ENCODE results near the gene INPP4A.
"Not testable (repeated sequence)": the region's sequence is repeated elsewhere in the genome, so short reads cannot be mapped to it uniquely, and the experiment has no call there.

INPP4A gene

DNA sequence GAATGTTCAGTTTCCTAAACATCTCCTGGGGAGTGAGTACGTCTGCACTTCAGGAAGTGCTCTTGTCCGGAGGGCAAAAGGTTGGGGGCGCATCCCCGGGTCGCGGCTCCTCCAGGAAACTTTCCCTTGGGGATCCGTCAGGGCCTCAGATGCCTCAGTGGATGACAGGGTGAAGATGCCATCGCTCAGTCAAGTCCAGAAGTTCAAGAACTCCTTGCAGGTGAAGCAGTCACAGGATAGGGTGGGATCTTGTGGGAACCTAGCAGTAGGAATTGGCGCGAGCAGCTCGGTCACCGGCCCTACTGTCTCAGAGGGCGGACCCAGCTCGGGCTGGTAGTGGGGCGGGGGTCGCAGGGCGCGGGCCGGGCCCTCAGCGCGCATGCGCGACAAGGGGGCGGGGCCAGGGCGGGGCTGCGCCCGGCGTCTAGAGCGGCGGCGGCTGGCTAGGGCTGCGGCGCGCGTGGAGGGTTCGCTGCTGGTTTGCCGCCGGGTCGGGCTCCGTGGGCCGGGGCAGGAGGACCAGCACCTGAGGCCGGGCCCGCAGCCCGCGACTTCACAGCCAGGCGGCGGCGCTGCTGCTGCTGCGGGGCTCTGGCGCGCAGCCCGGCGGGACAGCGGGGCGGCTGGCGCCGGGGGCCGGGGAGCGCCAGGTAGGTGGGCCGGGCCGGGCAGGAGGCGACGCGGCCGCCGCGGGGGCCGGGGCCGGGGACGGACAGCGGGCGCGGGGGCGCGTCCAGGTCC is at the start of gene INPP4A:
TSS of gene INPP4A (plus strand) at position 423 of the 741 bp plus-strand sequence. CDS start 75,191 bp downstream, outside the sequence.
- peak; percentile 65 for DNase-seq

DNA sequence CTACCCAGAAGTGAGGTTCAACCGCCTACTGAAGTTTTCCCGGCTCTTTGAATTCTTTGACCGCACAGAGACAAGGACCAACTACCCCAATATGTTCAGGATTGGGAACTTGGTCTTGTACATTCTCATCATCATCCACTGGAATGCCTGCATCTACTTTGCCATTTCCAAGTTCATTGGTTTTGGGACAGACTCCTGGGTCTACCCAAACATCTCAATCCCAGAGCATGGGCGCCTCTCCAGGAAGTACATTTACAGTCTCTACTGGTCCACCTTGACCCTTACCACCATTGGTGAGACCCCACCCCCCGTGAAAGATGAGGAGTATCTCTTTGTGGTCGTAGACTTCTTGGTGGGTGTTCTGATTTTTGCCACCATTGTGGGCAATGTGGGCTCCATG is 48.7 kb upstream of the INPP4A start:
- DNase-seq = no peak

DNA sequence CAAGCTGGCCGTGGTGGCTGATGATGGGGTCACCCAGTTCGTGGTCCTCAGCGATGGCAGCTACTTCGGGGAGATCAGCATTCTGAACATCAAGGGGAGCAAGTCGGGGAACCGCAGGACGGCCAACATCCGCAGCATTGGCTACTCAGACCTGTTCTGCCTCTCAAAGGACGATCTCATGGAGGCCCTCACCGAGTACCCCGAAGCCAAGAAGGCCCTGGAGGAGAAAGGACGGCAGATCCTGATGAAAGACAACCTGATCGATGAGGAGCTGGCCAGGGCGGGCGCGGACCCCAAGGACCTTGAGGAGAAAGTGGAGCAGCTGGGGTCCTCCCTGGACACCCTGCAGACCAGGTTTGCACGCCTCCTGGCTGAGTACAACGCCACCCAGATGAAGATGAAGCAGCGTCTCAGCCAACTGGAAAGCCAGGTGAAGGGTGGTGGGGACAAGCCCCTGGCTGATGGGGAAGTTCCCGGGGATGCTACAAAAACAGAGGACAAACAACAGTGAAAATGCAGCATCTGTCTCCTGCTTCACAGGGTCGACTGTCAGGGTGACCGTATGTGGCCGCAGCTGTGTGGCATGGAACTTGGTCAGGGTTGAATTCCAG is 47.8 kb upstream of the INPP4A start:
- no peak for DNase-seq

- DNase-seq = no peak
These were observed 45.5 kb upstream of the INPP4A start for GRCh38 chr2:98399140-98399539.

DNA sequence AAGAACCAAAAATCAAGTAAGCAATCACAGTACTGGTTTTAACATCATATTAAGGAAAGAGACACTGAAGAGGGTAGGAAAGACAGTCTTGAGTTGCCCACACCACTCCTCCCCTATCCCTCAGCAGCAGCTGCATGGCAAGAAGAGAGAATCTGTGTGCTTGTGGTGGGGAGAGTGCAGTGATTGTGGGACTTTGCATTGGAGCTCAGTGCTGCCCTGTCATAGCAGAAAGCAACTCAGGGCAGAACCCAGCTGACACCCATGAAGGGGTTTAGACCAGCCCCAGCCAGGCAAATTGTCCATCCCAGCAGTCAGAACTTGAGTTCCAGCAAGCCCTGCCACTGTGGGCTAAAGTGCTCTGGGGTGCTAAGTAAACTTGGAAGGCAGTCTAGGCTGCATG is 40.8 kb upstream of the INPP4A start:
- no peak for DNase-seq

- no peak for DNase-seq
These were observed 40.0 kb upstream of the INPP4A start for GRCh38 chr2:98404556-98405250.

- DNase-seq = no peak
These were observed 39.4 kb upstream of the INPP4A start for GRCh38 chr2:98405301-98405700.

DNA sequence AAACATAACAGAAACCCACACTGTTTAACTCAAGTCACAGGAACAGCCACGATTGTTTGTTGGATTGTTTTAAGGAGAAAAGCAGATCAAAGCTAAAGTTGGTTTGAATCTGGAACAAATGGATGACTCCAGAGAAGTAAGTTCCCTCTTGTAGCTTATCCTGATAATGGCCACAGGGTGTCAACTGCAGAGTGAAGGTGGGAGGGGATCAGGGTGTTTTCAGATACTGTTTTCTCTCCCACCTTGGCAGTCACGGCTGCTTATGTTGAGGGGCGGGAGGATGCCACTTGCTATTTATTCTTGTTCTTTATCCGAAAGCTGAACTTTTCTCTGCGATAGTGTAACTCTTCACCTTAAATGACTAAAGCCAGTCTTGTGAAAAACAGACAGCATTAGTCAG is 36.5 kb upstream of the INPP4A start:
- no peak for DNase-seq

DNA sequence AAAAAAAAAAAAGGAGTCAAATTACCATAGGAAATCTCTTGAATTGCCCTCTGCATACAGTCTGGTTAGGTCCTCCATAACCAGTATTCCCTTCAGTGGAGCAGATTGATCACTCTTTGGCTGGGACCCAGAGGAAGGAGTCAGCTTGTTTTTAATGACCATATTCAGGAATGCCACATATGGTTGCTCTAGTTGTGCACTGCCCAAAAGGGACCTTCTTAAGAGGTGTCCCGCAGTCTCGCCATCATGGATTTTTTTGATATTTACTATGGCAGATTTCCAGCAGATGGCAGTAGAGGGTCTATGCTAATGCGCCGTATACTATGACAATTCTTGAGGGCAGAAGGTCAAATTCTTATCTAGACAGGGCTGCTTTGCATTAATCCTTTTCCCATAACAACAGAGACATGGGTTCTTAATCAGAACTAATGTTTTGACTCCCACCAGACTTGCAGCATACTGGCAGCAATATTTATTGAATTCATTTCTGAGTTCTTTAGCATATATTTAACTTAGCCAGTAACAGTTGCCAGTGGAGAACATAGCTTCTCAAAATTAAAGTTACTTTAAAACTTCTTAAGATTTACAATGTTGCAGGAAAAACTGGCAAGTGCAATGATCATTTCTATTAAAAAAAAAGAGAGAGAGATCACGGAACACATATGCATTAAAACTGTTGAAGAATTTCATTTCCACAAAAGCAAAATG is 31.8 kb upstream of the INPP4A start:
- peak; percentile 68 for DNase-seq

GRCh38 chr2:98414246-98414645 is 30.4 kb upstream of the INPP4A start:
- DNase-seq = not testable (repeated sequence)

DNA sequence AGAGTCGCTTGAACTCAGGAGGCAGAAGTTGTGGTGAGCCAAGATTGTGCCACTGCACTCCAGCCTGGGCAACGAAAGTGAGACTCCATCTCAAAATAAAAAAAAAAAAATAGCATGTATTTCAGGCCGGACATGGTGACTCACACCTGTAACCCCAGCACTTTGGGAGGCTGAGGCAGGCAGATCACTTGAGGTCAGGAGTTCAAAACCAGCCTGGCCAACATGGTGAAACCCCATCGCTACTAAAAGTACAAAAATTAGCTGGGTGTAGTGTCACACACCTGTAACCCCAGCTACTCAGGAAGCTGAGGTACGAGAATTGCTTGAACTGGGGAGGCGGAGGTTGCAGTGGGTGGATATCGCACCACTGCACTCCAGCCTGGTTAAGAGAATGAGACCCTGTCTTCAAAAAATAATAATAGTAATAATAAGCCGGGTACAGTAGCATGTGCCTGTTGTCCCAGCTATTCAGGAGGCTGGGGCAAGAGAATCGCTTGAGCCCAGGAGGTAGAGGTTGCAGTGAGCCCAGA is 28.9 kb upstream of the INPP4A start:
- not testable (repeated sequence) for DNase-seq

DNA sequence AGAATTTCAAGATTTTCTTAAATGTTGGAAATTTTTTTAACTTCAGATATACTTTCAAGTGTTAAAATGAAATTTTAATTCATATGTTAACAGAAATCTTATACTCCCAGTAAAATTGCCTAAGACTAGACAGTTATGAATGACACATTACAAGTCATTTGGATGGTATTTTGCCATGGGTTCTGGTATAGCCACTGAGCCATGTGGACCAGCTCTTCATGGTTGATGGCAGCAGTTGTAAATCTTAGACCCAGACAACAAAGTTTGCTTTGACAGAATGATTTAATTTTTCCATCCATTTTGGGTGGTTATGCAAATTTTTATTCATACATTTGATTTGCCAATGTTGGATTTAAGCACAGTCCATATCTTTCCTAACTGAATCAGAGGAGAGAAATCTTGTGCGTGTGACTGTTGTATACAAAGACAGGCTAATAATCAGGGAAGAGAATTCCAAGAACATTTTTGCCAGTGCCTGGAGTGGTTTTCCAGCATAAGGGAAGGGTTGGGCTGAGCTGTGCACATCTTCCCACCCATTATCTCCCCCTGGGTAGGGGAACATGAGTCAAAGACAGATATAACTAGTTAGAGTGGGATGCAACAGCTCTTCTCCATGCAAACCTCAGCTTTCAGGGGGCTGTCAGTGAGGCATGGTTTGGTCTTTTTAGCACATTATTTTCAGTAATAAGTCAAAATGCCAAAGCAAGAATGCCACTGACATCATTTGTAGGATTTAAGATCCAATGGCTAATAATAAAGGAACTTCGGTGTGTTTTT is 28.1 kb upstream of the INPP4A start:
- no peak for DNase-seq

- no peak for DNase-seq
These were observed 25.1 kb upstream of the INPP4A start for GRCh38 chr2:98419544-98419943.

DNA sequence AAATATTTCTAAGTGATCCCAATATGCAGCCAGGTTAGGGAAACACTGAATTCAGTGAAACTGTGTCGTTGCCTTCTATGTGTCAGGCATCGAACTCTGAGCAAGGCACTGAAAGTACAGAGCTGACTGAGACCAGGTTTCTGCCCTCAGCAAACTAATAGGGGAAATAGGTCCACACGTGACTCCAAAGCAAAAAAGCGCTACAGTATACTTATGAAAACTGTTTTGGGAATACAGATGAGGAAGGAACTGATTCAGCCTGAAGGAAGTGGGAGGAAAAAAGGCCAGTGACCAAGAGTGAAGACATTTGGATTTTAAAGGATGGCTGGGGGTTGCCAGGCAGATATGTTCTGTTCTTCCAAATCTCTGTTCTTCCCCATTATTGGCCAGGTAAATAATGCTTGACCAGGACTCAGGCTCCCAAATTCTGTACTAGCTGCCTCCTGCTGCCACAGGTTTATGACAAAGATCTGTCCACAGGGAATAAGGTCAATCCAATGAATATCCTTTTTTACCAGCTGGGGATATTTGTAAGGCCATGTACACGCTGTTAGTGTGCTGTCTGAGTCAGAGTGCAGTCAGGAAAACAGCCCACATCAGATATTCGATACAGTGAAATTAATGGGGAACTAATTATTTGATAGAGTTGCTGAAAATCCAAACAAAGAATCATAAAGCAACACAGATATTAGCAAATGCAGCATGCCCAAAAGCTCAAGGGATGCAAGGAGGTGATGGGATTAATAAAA is 24.5 kb upstream of the INPP4A start:
- no peak for DNase-seq

DNA sequence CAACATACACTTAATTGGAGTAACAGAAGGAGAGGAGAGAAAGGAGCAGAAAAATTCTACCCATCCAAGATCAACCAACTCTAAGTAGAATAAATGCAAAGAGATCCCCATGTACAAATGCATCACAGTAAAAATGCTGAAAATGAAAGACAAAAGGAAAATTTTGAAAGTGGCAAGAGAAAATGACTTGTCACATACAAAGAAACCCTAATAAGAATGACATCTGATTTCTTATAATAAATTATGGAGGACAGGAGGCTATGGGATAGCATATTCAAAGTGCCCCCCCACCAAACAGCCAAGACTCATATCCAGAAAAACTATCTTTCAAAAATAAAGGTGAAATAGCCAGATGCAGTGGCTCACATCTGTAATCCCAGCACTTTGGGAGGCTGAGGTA is 22.2 kb upstream of the INPP4A start:
- DNase-seq = no peak

DNA sequence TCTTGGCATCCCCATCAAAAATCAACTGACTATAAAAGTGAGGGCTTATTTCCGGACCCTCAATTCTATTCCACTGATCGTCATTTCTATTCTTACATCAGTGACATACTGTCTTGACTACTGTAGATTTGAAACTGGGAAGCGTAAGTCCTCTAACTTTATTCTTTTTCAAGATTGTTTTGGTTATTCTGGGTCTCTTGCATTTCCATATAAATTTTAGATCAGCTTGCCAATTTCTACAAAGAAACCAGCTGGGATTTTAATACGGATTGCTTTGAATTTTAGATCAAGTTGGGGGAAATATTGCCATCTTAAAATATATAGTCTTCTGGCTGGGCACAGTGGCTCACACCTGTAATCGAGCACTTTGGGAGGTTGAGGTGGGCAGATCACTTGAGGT is 17.9 kb upstream of the INPP4A start:
- no peak for DNase-seq

- no peak for DNase-seq
These were observed 12.5 kb upstream of the INPP4A start for GRCh38 chr2:98432145-98432544.

GRCh38 chr2:98433363-98433964 is 11.2 kb upstream of the INPP4A start:
- no peak for DNase-seq

- DNase-seq = no peak
These were observed 10.2 kb upstream of the INPP4A start for GRCh38 chr2:98434492-98434891.

- DNase-seq = not testable (repeated sequence)
These were observed 9.0 kb upstream of the INPP4A start for GRCh38 chr2:98435670-98436069.

- DNase-seq = no peak
These were observed 7.9 kb upstream of the INPP4A start for GRCh38 chr2:98436734-98437133.
